GM19372 (cell line): ENCODE data around the gene TASOR2.
A peak's percentile ranks its signal among the peaks of the same experiment; 100 is the strongest.

Experiments
- ATAC-seq: cut with Tn5 transposase; IDR thresholded peaks from one replicate; pipeline ENCODE4 v1.9.1; 2021; ENCODE audit warnings: mild to moderate bottlenecking, low read depth, moderate library complexity; ENCODE audit not compliant: unreplicated experiment

Gene TASOR2

DNA sequence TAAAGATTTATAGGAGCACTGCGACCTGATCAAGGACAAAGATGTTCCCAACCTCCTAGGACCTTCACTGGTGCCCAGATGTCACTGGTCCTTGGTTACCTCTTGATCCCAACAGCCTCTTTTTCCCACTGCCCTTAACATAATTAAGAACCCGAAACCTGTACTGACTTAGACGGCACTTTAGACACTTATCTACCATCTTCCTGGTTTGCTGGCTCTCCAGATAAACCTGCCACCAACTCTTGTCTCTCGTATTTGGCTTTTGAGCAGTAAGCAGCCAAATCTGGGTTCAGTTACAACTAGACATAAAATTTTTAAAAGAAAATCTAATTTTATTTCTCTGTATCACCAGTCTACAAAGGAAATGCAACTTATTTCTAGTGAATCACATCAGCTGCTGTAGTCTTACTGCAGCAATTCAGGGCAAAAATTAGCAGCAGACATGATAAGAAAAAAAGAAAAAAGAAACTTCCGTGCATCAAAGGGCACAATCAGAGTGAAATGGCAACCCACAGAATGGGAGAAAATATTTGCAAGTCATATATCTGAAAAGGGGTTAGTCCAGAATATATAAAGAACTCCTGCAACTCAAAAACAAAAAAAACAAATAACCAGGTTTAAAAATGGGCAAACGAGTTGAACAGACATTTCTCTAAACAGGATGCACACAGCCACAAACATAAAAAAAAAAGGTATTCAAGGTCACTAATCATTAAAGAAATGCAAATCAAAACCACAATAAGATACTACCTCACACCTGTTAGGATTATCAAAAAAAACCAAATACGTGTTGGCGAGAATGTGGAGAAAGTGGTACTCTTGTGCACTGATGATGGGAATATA, 27.7 kb upstream of the TASOR2 start:
- ATAC-seq, result no peak

DNA sequence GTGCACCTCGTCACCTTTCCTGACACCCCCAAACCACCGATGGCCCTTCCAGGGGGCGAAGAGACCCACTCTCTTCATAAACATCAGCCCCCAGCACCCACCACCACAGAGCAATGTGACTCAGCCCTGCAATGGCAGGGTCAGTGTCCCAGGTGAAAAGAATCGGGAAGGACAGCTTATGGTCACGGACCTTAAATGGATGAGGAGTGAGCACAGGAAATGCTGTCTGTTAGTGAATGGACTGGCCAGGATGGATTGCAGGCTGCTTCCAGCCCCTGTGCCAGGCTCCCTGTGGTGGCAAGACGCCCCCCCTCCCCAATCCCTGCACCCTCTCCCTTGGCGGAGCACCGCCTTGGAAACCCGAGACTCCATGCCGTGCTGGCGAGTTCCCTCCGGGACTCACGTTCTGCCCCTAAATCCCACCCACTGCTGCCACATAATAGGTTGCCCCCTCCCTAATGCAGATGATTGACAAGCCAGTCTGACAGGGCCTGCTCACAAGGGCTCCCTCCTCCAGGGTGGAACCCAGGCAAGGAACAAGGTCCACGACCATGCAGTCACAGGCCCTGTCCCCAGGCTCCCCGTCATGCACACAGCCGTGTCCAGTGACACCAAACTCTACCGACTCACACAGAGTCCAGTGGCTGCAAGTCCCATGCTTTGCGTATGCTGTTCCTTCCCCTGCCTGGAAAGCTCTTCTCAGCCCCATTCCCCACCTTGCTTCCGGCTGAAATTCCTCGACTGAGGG, 25.6 kb upstream of the TASOR2 start:
- ATAC-seq, result no peak

DNA sequence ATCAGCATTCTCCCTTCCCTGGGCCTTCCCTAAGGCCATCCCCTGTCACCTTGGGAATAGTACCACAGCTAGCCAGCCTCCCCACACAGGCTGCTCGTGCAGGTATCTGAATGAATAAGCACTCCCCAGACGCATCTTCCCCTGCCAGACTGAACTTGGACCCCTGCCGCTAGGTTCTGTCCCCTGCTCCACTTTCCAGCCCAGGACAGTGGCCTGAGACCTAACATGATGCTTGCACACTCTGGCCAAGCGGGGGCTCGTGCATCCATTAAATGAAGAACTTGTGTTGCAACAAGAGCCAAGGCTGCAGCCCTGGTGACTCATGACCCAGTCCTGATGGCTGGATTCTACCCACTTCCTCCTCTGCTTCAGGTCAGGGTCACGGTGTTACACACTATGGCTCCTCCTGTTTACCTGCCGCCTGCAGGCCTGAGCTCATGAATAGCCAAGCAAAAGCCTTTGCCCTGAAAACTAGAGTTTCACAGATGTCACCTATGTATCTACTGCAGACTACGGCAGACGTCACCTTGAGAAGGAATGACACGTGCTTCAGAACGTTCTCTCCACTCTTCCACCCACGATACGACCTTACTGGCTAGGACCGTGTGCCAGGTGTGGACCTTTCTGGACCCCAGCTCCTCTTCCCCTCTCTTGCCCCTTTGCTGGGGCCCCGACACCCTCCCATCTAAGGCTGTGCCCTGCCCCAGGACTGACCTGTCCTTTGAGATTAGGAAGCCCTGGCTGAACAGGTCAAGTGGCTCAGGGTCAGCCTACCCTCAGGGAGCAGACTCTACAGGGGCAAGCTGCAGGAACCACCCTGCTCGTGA, 24.7 kb upstream of the TASOR2 start:
- ATAC-seq, result no peak

DNA sequence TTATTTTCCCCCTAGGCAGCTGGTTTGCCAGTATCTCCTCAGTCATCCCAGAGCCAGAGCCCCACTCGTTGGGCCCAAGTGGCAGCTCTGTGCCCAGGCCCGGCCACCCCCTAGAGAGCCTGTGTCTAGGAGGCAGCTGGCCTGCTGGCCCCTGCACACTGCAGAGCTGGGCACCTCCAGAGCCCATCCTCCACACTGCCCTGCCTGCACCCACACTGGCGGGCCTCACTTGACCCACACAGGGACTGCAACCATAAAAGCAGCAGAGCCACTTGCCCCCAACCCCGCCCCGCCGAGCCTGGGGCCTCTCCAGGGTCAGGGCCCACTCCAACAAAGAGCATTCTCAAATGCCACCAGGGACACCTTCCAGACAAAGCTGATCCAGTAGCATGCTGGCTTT, 23.6 kb upstream of the TASOR2 start:
- ATAC-seq, result no peak

- no peak for ATAC-seq
Measured at GRCh38 chr10:5662708-5663579, 21.7 kb upstream of the TASOR2 start.

GRCh38 chr10:5663692-5664427, 20.8 kb upstream of the TASOR2 start:
- ATAC-seq, result no peak

GRCh38 chr10:5665373-5666007, 19.1 kb upstream of the TASOR2 start:
- ATAC-seq, result no peak

GRCh38 chr10:5666008-5666840, 18.4 kb upstream of the TASOR2 start, which contains the start of gene ASB13:
Gene ASB13 (minus strand): TSS chr10:5666595. CDS start chr10:5666551, 44 bp downstream.
- peak; percentile 77 for ATAC-seq

- no peak for ATAC-seq
Measured at GRCh38 chr10:5666841-5667630, 17.6 kb upstream of the TASOR2 start.

GRCh38 chr10:5668429-5668828, 16.2 kb upstream of the TASOR2 start:
- no peak for ATAC-seq

GRCh38 chr10:5669604-5670003, 15.0 kb upstream of the TASOR2 start:
- no peak for ATAC-seq

- ATAC-seq, result no peak
Measured at GRCh38 chr10:5670662-5671375, 13.8 kb upstream of the TASOR2 start.

DNA sequence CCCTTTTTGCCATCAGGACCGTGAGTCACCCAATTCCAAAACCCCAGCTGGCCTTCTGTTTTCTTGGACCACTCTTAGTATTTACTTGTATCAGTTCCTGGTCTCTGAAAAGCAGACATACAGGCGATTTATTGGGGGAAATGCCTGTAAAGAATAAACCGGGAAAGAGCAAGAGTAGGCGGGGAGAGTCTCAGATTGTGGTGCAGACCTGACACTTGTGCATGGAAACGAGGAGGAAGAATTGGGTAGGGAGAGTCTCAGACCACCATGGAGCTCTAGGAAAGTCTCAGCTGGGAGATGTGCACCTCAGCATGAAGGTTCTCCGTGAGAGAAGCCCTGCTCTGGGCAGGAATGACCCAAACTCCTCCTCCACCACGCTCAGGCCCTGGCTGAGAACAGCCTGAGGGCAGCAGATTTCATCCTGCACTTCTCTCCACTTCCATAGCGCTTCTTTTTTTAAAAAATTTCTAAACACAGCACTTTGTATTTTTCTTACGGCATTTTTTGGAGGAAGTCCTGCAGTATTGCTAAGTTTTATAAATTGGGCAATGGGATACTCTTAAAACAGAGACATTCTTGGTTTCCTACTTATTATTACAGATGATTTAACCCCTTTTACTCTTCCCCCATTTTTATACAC, 6.1 kb upstream of the TASOR2 start:
- no peak for ATAC-seq

DNA sequence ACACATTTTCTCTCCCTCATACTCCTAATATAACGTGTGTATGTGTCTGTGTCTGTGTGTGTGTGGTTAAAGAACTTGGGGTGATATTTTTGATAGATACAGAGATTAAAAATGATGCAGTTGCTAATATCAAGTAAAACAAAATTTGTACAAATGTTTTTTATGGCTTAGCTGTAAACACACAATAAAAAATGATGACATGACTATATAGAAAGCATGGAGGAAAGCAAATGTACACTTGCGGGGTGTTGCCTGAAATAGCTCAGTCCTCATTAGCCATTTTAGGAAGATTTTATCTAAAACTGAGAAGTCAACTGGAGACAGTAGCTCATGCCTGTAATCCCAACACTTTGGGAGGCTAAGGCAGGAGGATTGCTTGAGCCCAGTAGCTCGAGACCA, 5.6 kb upstream of the TASOR2 start:
- no peak for ATAC-seq

DNA sequence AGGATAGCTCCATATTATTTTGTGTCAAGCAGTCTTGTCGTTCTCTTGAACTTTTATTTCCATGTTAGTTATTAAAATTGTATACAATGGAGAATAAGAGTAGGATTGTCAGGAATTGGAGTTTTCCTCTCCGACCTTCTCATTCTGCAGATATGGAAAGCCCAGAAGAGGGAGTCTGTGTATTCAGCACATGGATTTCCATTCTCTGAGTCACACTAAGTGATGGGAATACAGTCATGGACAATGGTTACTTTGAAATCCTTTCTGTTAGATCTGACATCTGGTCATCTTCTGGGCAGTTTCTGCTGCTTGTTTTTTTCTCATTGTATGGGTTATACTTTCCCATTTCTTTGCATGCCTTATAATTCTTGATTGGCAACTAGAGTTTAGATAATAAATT, 5.0 kb upstream of the TASOR2 start:
- no peak for ATAC-seq

GRCh38 chr10:5681930-5682329, 2.7 kb upstream of the TASOR2 start:
- no peak for ATAC-seq
